ENCODE results near the gene ZGLP1. TPM values are rescaled to one million over a fixed set of nuclear protein-coding genes. Genes with fewer than 3 reads are reported as not detected.

ZGLP1 gene
- total RNA-seq, 3 donors from 2014 or later, result 1.3 to 4.4 (median 3.3) TPM

GRCh38 chr19:10315335-10316214, 6.0 kb upstream of the ZGLP1 start, which contains the start of gene FDX2:
TSS of gene FDX2 (minus strand) at chr19:10316015. CDS start at chr19:10315996, 19 bp downstream.
- H3K9me3 ChIP-seq, result no peaks in the 10 kb centered on the region
- H3K36me3 ChIP-seq, result peaks cover 1% of the 10 kb centered on the region
- DNase-seq (ENCODE audit: low spot score in 2 of 2), result peak; percentile 73 to 82
- H3K4me1 ChIP-seq, result no peaks in the 10 kb centered on the region
- H3K27me3 ChIP-seq, result no peaks in the 10 kb centered on the region
- peak within 1 kb of the TSS; percentile 54 to 72 for H3K27ac ChIP-seq
- H3K4me3 ChIP-seq, result peak within 1 kb of the TSS; percentile 75 to 95 (median 86)
- intact Hi-C loops (cut with DNase I; ENCODE audit: low total_unique reads), result no loop called here
- TF ChIP-seq POLR2AphosphoS5 (IDR thresholded peaks at IDR 0.05) (no peak), POLR2A (IDR thresholded peaks at IDR 0.05) (no peak)
- TF ChIP-seq, protein P1, sequence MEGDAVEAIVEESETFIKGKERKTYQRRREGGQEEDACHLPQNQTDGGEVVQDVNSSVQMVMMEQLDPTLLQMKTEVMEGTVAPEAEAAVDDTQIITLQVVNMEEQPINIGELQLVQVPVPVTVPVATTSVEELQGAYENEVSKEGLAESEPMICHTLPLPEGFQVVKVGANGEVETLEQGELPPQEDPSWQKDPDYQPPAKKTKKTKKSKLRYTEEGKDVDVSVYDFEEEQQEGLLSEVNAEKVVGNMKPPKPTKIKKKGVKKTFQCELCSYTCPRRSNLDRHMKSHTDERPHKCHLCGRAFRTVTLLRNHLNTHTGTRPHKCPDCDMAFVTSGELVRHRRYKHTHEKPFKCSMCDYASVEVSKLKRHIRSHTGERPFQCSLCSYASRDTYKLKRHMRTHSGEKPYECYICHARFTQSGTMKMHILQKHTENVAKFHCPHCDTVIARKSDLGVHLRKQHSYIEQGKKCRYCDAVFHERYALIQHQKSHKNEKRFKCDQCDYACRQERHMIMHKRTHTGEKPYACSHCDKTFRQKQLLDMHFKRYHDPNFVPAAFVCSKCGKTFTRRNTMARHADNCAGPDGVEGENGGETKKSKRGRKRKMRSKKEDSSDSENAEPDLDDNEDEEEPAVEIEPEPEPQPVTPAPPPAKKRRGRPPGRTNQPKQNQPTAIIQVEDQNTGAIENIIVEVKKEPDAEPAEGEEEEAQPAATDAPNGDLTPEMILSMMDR (IDR thresholded peaks at IDR 0.05), result no peak

DNA sequence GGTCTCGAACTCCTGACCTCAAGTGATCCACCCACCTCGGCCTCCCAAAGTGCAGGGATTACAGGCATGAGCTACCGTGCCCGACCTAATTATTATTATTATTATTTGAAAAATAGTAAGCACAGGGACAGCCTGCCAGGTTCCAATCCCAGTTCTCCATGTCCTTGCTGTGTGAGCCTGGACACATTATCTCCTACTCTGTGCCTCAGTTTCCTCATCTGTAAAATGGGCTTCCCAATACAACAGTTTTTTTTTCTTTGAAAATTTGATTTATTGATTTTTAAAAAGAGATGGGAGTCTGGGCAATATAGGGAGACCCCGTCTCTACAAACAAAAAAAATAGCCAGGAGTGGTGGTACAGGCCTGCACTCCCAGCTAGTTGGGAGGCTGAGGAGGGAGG, 3.3 kb downstream of the ZGLP1 start:
- no peaks in the 10 kb centered on the region for H3K27me3 ChIP-seq

GRCh38 chr19:10305139-10305806, 4.3 kb downstream of the ZGLP1 start:
- no peaks in the 10 kb centered on the region for H3K9me3 ChIP-seq
- TF ChIP-seq POLR2AphosphoS5 (IDR thresholded peaks at IDR 0.05), result no peak
- TF ChIP-seq POLR2A (IDR thresholded peaks at IDR 0.05), result no peak
- TF ChIP-seq, protein P1 (IDR thresholded peaks at IDR 0.05), result no peak
- H3K4me1 ChIP-seq, result no peaks in the 10 kb centered on the region
- H3K27me3 ChIP-seq, result no peaks in the 10 kb centered on the region
- DNase-seq (ENCODE audit: low spot score in 2 of 2), result no peak
- H3K4me3 ChIP-seq, result no peak overlapping the region
- intact Hi-C loops (cut with DNase I; ENCODE audit: low total_unique reads), result no loop called here
- no peaks in the 10 kb centered on the region for H3K36me3 ChIP-seq
- no peak overlapping the region for H3K27ac ChIP-seq

More for the DNA sequence above, 3.3 kb downstream of the ZGLP1 start:
- H3K36me3 ChIP-seq, result no peaks in the 10 kb centered on the region
- intact Hi-C loops (cut with DNase I; ENCODE audit: low total_unique reads), result no loop called here
- DNase-seq (ENCODE audit: low spot score in 2 of 2), result no peak
- H3K4me1 ChIP-seq, result no peaks in the 10 kb centered on the region
- H3K27ac ChIP-seq, result no peak overlapping the region
- no peaks in the 10 kb centered on the region for H3K9me3 ChIP-seq
- TF ChIP-seq, protein P1 (IDR thresholded peaks at IDR 0.05), result no peak
- TF ChIP-seq POLR2A (IDR thresholded peaks at IDR 0.05) (no peak), POLR2AphosphoS5 (IDR thresholded peaks at IDR 0.05) (no peak)
- H3K4me3 ChIP-seq, result no peak overlapping the region

DNA sequence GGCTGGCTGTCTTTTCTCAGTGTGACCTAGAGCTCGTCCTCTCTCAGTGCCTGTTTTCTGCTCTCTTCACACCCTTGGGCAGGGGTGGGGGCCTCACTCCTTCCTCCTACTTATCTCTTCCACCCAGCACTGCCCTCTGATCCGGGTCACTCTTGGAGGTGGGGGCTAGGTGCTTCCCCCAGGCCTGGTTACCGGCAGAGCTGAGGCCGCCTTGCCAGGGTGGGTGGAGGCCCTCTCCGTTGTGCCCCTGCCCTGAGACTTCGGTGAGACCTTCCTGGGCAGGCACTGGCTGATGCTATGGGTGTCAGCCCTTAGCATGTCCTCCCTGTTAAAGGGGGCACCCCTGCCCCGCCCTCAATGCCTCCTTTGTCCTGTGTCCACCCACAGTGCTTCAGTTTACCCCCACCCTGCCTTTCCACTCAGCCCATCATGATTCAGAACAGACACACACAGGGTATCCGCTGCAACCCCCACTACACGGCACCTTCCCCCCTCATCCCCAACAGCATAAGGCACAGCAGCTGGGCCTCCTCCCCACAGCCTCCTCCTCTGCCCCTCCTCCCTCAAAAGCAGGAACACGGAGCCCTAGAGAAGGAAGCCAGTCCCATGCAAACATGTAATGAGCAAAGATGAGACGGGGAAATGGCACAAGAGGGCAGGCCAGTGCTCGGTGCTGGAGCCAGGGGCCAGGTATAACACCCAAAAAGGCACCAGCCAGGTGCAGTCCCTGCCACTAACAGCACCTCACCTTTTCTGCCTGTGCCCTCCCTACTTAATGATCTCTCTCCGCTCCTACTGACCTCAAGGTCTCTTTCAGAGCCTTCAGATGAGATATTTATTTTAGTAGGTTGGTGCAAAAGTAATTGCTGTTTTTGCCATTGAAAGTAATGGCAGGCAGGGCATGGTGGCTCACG, 9.8 kb downstream of the ZGLP1 start:
- TF ChIP-seq POLR2AphosphoS5 (IDR thresholded peaks at IDR 0.05) (no peak), POLR2A (IDR thresholded peaks at IDR 0.05) (no peak)
- TF ChIP-seq, protein P1 (IDR thresholded peaks at IDR 0.05), result no peak
- intact Hi-C loops (cut with DNase I; ENCODE audit: low total_unique reads), result no loop called here
- Histone ChIP-seq H3K27ac (no peak overlapping the region), H3K9me3 (no peaks in the 10 kb centered on the region), H3K4me3 (no peak overlapping the region), H3K36me3 (no peaks in the 10 kb centered on the region), H3K4me1 (peaks cover 5 to 12% of the 10 kb centered on the region in 2 donors), H3K27me3 (peaks cover 4 to 20% of the 10 kb centered on the region in 2 donors)
- no peak for DNase-seq (ENCODE audit: low spot score in 2 of 2)

Data from breast epithelium (tissue), 4 donors.